Activated naive CD8-positive, alpha-beta T cell treated with anti-CD3 and anti-CD28 coated beads, Interleukin-2, amount 10 ng/mL, durations not matched to agents 7 days and 5 days (primary cell): ENCODE results near the gene RBM34. TPM values are rescaled to one million over a fixed set of nuclear protein-coding genes. Genes with fewer than 3 reads are reported as not detected.

Experiments
- ATAC-seq: fragments of 150-1000 bp; cut with Tn5 transposase; one replicate; pipeline ENCODE4 v1.10.0; 2021; ENCODE audit warnings: low read depth, moderate library complexity
- POLR2A ChIA-PET: fragments of 350-600 bp; sonication (Branson Sonifier 250); formaldehyde crosslinking; loops from one replicate; lab custom pipeline; 2021; ENCODE audit warnings: antibody characterized with exemption; lab: Charles Lee
- DNase-seq: peaks from one replicate; pipeline ENCODE4 v3.0.0; 2021
- H3K27ac Mint-ChIP-seq: one replicate; pipeline ENCODE4 v1.8.0; 2022; ENCODE audit warnings: mild to moderate bottlenecking, mixed read lengths
- H3K27me3 Mint-ChIP-seq: one replicate; pipeline ENCODE4 v1.8.0; 2022; ENCODE audit warnings: mild to moderate bottlenecking, moderate library complexity, mixed read lengths
- H3K36me3 Mint-ChIP-seq: one replicate; pipeline ENCODE4 v1.8.0; 2021; ENCODE audit warnings: mild to moderate bottlenecking, mixed read lengths
- H3K4me1 Mint-ChIP-seq: one replicate; pipeline ENCODE4 v1.8.0; 2021; ENCODE audit warnings: mixed read lengths
- H3K4me3 Mint-ChIP-seq: one replicate; pipeline ENCODE4 v1.8.0; 2022; ENCODE audit warnings: mild to moderate bottlenecking, moderate library complexity, mixed read lengths
- H3K9me3 Mint-ChIP-seq: one replicate; pipeline ENCODE4 v1.8.0; 2021; ENCODE audit warnings: mixed read lengths
- total RNA-seq, 2 experiments: library from RNA; stranded (reverse); gene quantifications; one replicate each; pipeline ENCODE4 v1.2.3, GENCODE V29; 2021

RBM34 gene
- total RNA-seq, 2 experiments from 2014 or later: 129 to 134 TPM

DNA sequence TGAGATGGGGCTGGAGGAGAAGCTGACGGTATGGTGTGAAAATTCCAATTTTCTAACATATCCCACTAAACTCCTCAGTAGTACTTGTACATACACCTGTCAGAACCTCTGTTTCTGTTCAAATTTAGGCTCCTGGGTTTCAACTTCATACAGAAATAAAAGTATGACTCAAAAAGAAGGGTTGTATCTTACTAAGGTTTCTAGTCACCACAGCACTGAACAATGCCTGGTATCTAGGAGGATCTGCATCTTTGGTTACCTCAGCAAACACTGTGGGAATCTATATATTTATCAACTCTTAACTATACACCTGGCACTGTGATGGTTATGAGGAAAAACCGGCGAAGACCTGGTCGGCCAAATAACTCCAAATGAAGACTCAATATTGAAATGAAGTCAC, 13.8 kb downstream of the RBM34 start:
- Mint-ChIP-seq H3K27me3 (no peaks in the 10 kb centered on the region), H3K9me3 (no peaks in the 10 kb centered on the region), H3K4me1 (peaks cover 17% of the 10 kb centered on the region), H3K4me3 (no peak overlapping the region), H3K36me3 (peaks cover 38% of the 10 kb centered on the region), H3K27ac (no peak overlapping the region)
- POLR2A ChIA-PET: interaction anchor here (0.9 kb wide), 1 partner anchor 9 kb away, joined by 4 read pairs; no protein-coding TSS in a partner anchor
- DNase-seq (no peak), ATAC-seq (no peak)

DNA sequence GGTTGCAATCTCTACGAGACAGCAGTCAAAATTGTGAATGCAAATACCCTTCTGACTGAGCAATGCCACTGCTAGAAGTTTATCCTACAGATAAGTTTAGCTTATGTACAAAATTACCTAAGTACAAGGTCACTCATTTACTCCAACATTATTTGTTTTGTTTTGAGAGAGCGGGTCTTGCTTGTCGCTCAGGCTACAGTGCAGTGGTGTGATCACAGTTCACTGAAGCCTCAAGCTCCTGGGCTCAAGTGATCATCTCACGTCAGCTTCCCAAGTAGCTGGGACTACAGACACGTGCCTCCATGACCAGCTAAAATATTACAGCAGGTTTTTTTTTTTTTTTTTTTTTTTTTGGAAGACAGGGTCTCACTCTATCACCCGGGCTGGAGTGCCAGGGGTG, 15.4 kb downstream of the RBM34 start:
- POLR2A ChIA-PET: interaction anchor here (0.7 to 1.1 kb wide), 4 partner anchors 14 to 27 kb away, joined by 3 to 4 read pairs (median 4); partner anchors contain the start of genes RBM34 and TOMM20
- Mint-ChIP-seq H3K4me3 (no peak overlapping the region), H3K36me3 (peaks cover 37% of the 10 kb centered on the region), H3K4me1 (peaks cover 8% of the 10 kb centered on the region), H3K27me3 (no peaks in the 10 kb centered on the region), H3K9me3 (no peaks in the 10 kb centered on the region), H3K27ac (no peak overlapping the region)
- DNase-seq: no peak
- no peak for ATAC-seq

DNA sequence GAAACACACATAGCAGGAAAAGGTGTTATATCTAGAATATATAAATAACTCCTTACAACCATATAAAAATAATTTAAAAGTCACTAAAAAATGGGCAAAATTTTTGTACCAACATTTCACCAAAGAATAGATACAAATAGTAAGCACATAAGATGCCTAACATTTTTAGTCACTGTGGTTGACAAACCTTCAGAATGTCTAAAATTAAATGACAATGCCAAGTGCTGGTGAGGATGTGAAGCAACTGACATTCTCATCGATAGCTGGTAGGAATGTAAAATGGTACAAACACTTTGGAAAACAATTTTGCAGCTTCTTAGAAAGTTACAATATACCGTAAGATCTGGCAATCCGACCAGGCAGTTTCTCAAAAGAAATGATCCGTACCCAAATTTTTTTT, 18.1 kb downstream of the RBM34 start:
- Mint-ChIP-seq H3K36me3 (peaks cover 38% of the 10 kb centered on the region), H3K4me3 (no peak overlapping the region), H3K27me3 (no peaks in the 10 kb centered on the region), H3K27ac (no peak overlapping the region), H3K9me3 (no peaks in the 10 kb centered on the region), H3K4me1 (peaks cover 9% of the 10 kb centered on the region)
- DNase-seq (no peak), ATAC-seq (no peak)
- POLR2A ChIA-PET: no interaction called here

DNA sequence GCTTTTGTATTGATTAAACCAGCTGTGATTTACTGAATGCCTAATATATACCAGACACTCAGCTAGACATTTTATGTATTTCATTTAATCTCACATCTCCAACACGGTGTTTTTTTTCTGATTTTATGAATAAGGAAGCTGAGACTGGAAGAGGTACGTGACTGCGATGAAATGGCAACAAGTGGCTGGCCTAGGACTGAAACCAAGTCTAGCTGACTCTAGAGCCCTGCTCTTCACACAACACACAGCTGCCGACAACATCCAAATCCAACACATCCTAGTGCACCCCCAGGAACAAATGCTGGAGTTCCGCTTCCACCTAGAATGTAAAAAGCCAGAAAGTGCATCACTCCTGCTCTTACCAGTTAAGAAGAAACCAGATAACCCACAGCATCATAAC, 21.7 kb downstream of the RBM34 start:
- Mint-ChIP-seq H3K9me3 (no peaks in the 10 kb centered on the region), H3K27me3 (no peaks in the 10 kb centered on the region), H3K4me1 (peaks cover 14% of the 10 kb centered on the region), H3K36me3 (peaks cover 55% of the 10 kb centered on the region), H3K4me3 (no peak overlapping the region), H3K27ac (no peak overlapping the region)
- ATAC-seq (no peak), DNase-seq (no peak)
- POLR2A ChIA-PET: interaction anchor here (1.3 kb wide), 1 partner anchor 21 kb away, joined by 3 read pairs; the partner anchor contains the start of gene RBM34

DNA sequence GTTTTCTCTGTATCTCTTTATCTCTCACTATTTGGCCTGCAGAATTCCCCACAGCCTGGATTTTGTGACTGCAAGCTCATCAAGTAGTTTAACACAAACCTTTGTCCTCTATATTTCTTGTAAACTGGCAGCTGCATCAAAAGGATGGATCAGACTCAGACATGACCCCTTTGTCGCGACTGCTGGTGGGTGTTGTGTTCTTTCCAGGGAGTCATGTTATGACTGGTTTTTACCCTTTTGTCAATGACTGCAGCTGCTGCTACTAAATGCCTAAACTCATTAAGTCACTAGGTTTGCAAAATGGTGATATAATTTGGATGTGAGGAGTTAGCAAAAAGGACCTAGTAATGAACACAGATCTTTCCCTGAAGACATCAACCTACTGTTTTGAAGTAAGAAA, 22.2 kb downstream of the RBM34 start:
- Mint-ChIP-seq H3K27me3 (no peaks in the 10 kb centered on the region), H3K36me3 (peaks cover 54% of the 10 kb centered on the region), H3K27ac (no peak overlapping the region), H3K4me1 (peaks cover 14% of the 10 kb centered on the region), H3K9me3 (no peaks in the 10 kb centered on the region), H3K4me3 (no peak overlapping the region)
- DNase-seq (no peak), ATAC-seq (no peak)
- POLR2A ChIA-PET: interaction anchor here (1.3 kb wide), 1 partner anchor 22 kb away, joined by 3 read pairs; the partner anchor contains the start of gene RBM34

DNA sequence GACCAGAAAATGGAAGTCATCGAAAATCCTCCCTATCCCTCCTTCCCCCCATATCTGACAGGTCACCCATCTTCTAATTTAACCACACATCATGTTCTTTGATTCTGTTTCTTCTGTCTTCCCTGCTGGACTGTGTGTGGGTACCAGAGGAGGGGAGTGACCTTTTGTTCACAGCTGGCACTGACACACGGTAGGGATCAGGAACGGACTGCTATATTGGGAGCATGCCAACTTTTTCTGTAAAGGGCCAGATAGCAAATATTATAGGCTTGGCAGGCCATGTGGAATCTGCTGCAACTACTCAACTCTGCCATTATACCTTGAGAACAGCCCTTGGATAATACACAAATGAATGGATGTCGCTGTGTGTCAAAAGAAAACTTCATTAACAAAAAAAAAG, 24.9 kb downstream of the RBM34 start:
- Mint-ChIP-seq H3K27me3 (no peaks in the 10 kb centered on the region), H3K4me1 (peaks cover 13% of the 10 kb centered on the region), H3K27ac (no peak overlapping the region), H3K9me3 (no peaks in the 10 kb centered on the region), H3K4me3 (no peak overlapping the region), H3K36me3 (peaks cover 45% of the 10 kb centered on the region)
- POLR2A ChIA-PET: no interaction called here
- no peak for DNase-seq
- no peak for ATAC-seq

DNA sequence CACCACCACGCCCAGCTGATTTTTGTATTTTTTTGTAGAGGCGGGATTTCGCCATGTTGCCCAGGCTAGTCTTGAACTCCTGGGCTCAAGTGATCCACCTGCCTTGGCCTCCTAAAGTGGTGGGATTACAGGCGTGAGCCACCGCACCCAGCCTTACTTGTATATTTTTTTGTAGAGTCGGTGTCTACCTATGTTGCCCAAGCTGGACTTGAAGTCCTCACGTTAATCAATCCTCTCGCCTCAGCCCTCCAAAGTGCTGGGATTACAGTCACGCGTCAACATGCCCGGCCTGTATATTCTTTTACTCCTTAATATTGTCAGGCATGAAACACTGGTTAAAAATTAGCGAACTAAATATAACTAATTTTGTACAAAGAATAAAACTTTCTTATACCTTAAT, 26.9 kb downstream of the RBM34 start:
- H3K27me3 Mint-ChIP-seq: no peaks in the 10 kb centered on the region
- no peaks in the 10 kb centered on the region for H3K9me3 Mint-ChIP-seq
- H3K4me3 Mint-ChIP-seq: no peak overlapping the region
- ATAC-seq (no peak), DNase-seq (no peak)
- POLR2A ChIA-PET: interaction anchor here (1.0 to 1.3 kb wide), 2 partner anchors 27 to 656 kb away, joined by 3 to 4 read pairs; partner anchors contain the start of gene RBM34
- peaks cover 10% of the 10 kb centered on the region for H3K4me1 Mint-ChIP-seq
- peaks cover 42% of the 10 kb centered on the region for H3K36me3 Mint-ChIP-seq
- H3K27ac Mint-ChIP-seq: no peak overlapping the region

DNA sequence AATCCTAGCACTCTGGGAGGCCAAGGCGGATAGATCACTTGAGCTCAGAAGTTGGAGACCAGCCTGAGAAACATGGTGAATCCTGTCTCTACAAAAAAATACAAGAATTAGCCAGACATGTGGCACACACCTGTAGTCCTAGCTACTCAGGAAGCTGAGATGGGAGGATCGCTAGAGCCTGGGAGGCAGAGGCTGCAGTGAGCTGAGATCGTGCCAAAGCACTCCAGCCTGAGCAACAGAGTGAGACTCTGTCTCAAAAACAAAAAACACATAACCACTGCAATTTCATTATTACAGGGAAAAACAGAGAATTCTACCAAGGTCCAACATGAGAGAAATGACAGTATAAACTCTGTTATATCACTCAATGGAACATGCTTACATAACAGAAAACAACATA, 28.0 kb downstream of the RBM34 start:
- no peaks in the 10 kb centered on the region for H3K9me3 Mint-ChIP-seq
- no peak overlapping the region for H3K27ac Mint-ChIP-seq
- H3K4me1 Mint-ChIP-seq: peaks cover 6% of the 10 kb centered on the region
- POLR2A ChIA-PET: interaction anchor here (0.6 to 1.3 kb wide), 2 partner anchors 26 to 28 kb away, joined by 4 read pairs; partner anchors contain the start of gene RBM34
- H3K27me3 Mint-ChIP-seq: no peaks in the 10 kb centered on the region
- DNase-seq: no peak
- ATAC-seq: no peak
- H3K36me3 Mint-ChIP-seq: peaks cover 39% of the 10 kb centered on the region
- H3K4me3 Mint-ChIP-seq: no peak overlapping the region

DNA sequence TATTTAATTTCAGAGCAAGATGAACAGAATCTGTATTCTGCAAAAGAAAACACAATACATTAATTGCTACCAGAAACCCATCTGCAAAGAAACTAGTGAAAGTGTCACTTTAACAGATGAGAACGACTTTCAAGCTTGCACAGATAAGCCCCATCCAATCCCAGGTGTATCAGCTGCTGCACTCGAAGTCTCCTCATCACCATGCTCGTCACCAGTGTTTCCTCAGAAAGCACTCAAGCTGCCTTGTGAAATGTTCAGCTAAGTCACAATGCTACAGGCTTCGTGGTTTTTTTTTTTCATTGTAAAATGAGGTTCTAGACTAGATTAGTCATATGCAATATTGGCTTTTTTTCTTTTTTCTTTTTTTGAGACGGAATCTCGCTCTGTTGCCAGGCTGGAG, 29.1 kb downstream of the RBM34 start:
- DNase-seq (no peak), ATAC-seq (no peak)
- Mint-ChIP-seq H3K27me3 (no peaks in the 10 kb centered on the region), H3K27ac (peak overlapping the region; percentile 20), H3K4me3 (no peak overlapping the region), H3K9me3 (no peaks in the 10 kb centered on the region), H3K4me1 (peaks cover 8% of the 10 kb centered on the region), H3K36me3 (peaks cover 34% of the 10 kb centered on the region)
- POLR2A ChIA-PET: interaction anchor here (0.6 kb wide), 1 partner anchor 15 kb away, joined by 10 read pairs; no protein-coding TSS in a partner anchor

DNA sequence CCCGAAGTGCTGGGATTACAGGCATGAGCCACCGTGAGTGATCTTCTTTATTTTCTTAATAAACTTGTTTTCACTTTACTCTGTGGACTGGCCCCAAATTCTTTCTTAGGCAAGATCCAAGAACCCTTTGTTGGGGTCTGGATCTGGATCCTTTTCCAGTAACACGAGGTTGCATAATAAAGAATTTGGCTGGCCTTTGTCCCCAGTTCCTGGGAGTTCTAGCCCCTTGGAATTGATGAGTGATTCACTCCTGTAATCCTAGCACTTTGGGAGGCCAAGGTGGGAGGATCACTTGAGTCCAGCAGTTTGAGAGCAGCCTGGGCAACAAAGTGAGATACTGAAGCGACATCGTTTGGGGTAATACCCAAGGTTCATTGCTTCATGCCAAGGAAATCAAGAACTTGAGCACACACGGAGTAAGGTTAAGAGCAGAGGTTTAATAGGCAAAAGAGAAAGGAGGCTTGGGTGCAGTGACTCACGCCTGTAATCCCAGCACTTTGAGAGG, 30.2 kb downstream of the RBM34 start:
- DNase-seq: no peak
- ATAC-seq: no peak
- H3K4me3 Mint-ChIP-seq: no peak overlapping the region
- H3K4me1 Mint-ChIP-seq: peaks cover 13% of the 10 kb centered on the region
- H3K27me3 Mint-ChIP-seq: no peaks in the 10 kb centered on the region
- peaks cover 34% of the 10 kb centered on the region for H3K36me3 Mint-ChIP-seq
- no peak overlapping the region for H3K27ac Mint-ChIP-seq
- no peaks in the 10 kb centered on the region for H3K9me3 Mint-ChIP-seq
- POLR2A ChIA-PET: interaction anchor here (0.7 to 0.8 kb wide), 4 partner anchors 12 to 277 kb away, joined by 3 to 8 read pairs (median 4); partner anchors contain the start of gene RBM34

DNA sequence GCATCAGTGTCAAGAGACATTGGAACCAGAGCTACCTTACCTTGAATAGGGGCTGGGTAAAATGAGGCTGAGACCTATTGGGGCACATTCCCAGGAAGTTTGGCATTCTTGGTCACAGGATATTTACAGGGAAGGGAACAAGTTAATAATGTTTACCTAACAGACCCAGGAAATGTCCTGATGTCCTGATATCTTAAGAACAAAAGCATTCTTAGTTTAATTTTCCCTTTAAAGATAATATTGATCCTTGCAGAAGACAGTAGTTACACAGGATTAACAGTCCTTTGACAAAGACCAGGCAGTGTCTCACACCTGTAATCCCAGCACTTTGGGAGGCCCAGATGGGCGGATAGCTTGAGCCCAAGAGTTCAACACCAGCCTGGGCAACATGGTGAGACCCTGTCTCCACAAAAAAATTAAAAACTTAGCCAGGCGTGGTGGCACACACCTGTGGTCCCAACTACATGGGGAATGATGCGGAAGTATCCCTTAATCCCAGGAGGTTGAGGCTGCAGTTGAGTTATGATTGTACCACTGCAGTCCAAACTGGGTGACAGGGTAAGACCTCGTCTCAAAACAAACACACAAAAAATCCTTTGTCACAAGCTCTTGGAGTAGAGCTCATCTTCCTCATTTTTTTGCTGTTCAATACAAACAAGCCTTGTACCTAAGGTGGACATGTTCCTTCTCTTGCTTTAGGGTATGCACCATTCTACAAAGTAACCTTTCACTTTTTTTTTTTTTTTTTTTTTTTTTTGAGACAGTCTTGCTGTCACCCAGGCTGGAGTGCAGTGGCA, 31.1 kb downstream of the RBM34 start:
- Mint-ChIP-seq H3K27me3 (no peaks in the 10 kb centered on the region), H3K36me3 (peaks cover 34% of the 10 kb centered on the region), H3K4me1 (peaks cover 16% of the 10 kb centered on the region), H3K27ac (peak overlapping the region; percentile 98), H3K9me3 (no peaks in the 10 kb centered on the region), H3K4me3 (peak overlapping the region; percentile 98)
- DNase-seq (no peak), ATAC-seq (no peak)
- POLR2A ChIA-PET: interaction anchor here (0.7 to 3.4 kb wide), 5 partner anchors 12 to 278 kb away, joined by 3 to 18 read pairs (median 4); partner anchors contain the start of gene RBM34

DNA sequence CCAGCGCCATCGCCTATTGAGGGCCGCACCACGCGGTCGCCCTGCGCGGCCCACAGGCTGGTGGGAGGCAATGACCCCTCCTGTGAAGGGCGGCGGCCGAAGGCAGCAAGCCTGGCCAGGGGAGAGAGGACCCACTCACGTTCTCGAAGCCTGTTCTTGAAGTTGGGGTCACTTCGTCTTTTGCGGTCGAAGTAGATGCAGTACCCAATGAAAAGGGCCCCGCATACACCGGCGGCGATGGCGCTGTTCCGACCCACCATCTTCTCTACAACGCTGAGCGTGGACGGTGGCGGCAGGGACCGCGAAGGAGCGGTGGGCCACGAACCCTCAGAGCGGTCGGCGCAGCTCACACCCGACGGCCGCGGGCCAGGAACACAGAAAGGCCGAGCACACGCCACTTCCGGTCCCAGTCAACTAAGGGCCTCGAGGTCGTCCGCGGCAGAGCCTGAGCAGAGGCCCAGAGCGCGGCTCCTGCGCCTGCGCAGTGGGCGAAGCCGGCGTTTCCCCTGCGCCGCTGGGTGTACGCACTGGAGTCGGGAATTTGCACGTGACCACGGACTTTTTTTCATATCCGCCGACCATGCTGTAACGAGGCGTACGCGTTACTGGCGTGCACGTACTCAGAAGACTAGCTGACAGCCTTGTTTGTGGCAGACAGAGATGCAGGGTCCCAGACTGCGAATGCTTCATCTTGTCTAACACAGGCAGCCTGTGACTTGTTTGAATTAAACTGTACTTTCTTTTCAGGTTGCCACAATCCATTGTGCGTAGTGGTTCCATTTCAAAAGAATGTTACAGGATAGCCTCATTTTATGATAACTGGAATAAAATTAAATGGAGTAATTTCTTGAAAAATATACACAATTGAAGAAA, 32.4 kb downstream of the RBM34 start, which contains the start of gene TOMM20:
TOMM20 (minus strand) TSS at position 382 of the 873 bp plus-strand sequence; CDS start at position 260, 122 bp downstream.
- no peaks in the 10 kb centered on the region for H3K9me3 Mint-ChIP-seq

More for the DNA sequence above, 32.4 kb downstream of the RBM34 start, which contains the start of gene TOMM20:
- H3K36me3 Mint-ChIP-seq: peaks cover 30% of the 10 kb centered on the region
- no peaks in the 10 kb centered on the region for H3K27me3 Mint-ChIP-seq
- H3K27ac Mint-ChIP-seq: peak within 1 kb of the TSS; percentile 98
- ATAC-seq (peak; percentile 97), DNase-seq (peak; percentile 95)
- H3K4me3 Mint-ChIP-seq: peak within 1 kb of the TSS; percentile 98
- POLR2A ChIA-PET: interaction anchor here (0.5 to 3.4 kb wide), 6 partner anchors 17 to 671 kb away, joined by 3 to 18 read pairs (median 4); partner anchors contain the start of gene RBM34
- H3K4me1 Mint-ChIP-seq: peaks cover 20% of the 10 kb centered on the region
